ENCODE measurements around the gene CD19. TPM values are rescaled to one million over a fixed set of nuclear protein-coding genes. Genes with fewer than 3 reads are reported as not detected.
"Not testable (repeated sequence)": the region's sequence is repeated elsewhere in the genome, so short reads cannot be mapped to it uniquely, and the experiment has no call there.

CD19 gene
- total RNA-seq, 6 experiments from 2014 or later = not detected

DNA sequence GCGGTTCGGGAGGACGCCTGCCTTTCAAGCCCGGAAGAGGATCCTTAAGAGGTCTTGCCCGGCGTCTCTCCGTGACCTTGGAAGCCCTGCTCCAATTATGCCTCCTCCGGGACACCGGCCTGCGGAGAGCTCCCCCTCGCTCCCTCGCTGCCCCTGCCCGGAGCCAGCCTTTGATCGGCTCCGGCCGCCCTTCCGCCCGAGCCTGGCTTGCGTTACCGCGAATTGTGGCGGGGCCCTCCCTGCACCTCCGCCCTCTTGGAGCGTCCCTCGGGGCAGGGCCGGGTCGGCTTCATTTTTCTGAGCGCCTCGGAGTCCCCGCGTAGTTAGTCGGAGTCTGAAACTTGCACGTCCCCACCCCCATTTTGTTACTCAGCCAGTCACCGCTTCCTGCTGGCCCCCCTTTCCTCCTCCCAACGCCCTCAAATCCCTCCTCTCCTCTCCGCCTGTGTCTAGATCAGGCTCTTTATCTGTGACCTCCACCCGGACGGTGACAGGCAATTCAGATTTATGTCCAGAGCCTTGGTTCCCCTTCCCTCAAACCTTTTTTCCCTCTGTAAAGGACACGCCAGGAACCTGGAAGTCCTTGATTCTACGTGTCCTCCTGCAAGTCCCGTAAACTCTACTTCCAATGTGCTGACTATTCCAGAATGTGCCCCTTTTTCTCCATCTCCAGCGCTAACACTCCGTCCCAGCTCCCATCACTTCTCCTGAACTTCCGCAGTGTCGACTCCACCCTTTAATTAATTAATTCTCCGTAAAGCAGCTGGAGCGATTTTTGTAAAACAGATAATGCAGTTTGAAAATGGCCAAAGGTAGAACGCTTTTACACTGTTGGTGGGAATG lies 6.2 kb upstream of the CD19 start:
- H3K4me3 Mint-ChIP-seq = peak overlapping the region; percentile 94

DNA sequence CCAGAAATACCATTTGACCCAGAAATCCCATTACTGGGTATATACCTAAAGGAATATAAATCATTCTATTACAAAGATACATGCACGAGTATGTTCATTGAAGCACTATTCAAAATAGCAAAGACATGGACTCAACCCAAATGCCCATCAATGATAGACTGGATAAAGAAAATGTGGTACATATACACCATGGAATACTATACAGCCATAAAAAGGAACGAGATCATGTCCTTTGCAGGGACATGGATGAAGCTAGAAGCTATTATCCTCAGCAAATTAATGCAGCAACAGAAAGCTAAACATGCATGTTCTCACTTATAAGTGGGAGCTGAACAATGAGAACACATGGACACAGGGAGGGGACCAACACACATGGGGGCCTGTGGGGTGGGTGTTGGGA lies 5.5 kb upstream of the CD19 start:
- H3K4me3 Mint-ChIP-seq = peak overlapping the region; percentile 94
- not testable (repeated sequence) for DNase-seq; H3K27me3 Mint-ChIP-seq (ENCODE audit: insufficient read depth); H3K36me3 Mint-ChIP-seq (ENCODE audit: low read depth); H3K9me3 Mint-ChIP-seq
- peak overlapping the region; percentile 92 for H3K27ac Mint-ChIP-seq
- H3K4me1 Mint-ChIP-seq (ENCODE audit: low read depth) = peaks cover 11% of the 10 kb centered on the region; the same call in 1 of the 2 replicates

More for the DNA sequence above, 6.2 kb upstream of the CD19 start:
- Mint-ChIP-seq H3K27ac (peak overlapping the region; percentile 92), H3K36me3 (ENCODE audit: low read depth) (peaks cover 6% of the 10 kb centered on the region; the same call in 1 of the 2 replicates), H3K27me3 (ENCODE audit: insufficient read depth) (peaks cover 4% of the 10 kb centered on the region; the same call in 1 of the 2 replicates), H3K9me3 (no peaks in the 10 kb centered on the region), H3K4me1 (ENCODE audit: low read depth) (peaks cover 11% of the 10 kb centered on the region; the same call in 1 of the 2 replicates)
- TF ChIP-seq, protein P1, sequence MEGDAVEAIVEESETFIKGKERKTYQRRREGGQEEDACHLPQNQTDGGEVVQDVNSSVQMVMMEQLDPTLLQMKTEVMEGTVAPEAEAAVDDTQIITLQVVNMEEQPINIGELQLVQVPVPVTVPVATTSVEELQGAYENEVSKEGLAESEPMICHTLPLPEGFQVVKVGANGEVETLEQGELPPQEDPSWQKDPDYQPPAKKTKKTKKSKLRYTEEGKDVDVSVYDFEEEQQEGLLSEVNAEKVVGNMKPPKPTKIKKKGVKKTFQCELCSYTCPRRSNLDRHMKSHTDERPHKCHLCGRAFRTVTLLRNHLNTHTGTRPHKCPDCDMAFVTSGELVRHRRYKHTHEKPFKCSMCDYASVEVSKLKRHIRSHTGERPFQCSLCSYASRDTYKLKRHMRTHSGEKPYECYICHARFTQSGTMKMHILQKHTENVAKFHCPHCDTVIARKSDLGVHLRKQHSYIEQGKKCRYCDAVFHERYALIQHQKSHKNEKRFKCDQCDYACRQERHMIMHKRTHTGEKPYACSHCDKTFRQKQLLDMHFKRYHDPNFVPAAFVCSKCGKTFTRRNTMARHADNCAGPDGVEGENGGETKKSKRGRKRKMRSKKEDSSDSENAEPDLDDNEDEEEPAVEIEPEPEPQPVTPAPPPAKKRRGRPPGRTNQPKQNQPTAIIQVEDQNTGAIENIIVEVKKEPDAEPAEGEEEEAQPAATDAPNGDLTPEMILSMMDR (IDR thresholded peaks at IDR 0.05) = no peak
- DNase-seq = peak; percentile 70

DNA sequence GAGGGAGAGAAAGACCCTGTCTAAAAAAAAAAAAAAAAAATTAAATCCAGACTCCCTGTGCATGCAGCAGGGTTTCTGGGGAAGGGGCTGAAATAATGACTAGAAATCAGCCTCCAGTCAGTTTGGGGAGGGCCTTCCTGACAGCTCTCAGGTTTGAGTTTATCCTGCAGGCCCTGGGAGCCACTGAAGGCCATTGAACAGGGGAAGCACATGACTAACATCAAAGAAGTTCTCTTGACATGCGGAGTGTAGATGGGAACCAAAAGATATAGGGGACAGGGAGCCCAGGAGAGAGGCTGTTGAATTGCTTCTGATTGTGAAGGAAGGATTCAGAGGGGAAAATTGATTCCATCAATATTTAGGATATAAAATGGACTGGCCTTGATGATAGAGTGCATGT lies 4.0 kb upstream of the CD19 start:
- H3K9me3 Mint-ChIP-seq = no peaks in the 10 kb centered on the region
- no peak for DNase-seq
- peaks cover 6% of the 10 kb centered on the region; the same call in 1 of the 2 replicates for H3K27me3 Mint-ChIP-seq (ENCODE audit: insufficient read depth)
- TF ChIP-seq, protein P1 (IDR thresholded peaks at IDR 0.05) = no peak
- peaks cover 11% of the 10 kb centered on the region; the same call in 1 of the 2 replicates for H3K4me1 Mint-ChIP-seq (ENCODE audit: low read depth)
- H3K36me3 Mint-ChIP-seq (ENCODE audit: low read depth) = no peaks in the 10 kb centered on the region
- no peak overlapping the region for H3K27ac Mint-ChIP-seq
- H3K4me3 Mint-ChIP-seq = no peak overlapping the region

DNA sequence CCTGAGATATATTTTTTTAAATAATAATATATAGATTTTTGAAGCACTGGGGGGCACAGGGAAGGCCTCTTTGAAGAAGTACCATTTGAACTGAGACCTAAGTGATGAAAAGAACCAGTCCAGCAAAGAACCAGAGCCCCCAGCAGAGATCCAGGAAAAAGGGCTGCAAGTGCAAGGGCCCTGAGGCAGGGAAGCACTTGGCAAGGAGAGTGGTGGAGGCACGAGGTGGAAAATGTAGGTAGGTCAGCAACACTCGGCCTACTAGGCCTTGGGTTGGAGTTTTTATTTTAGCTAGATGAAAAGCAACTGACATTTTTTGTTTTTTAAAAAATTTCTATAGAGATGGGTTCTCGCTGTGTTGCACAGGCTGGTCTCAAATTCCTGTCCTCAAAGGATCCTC lies 1.6 kb upstream of the CD19 start:
- no peak for DNase-seq
- no peak overlapping the region for H3K4me3 Mint-ChIP-seq
- H3K27me3 Mint-ChIP-seq (ENCODE audit: insufficient read depth) = peaks cover 11% of the 10 kb centered on the region
- no peak overlapping the region for H3K27ac Mint-ChIP-seq
- no peaks in the 10 kb centered on the region for H3K9me3 Mint-ChIP-seq
- TF ChIP-seq, protein P1 (IDR thresholded peaks at IDR 0.05) = no peak
- H3K36me3 Mint-ChIP-seq (ENCODE audit: low read depth) = 0 out of 2 replicates have a peak, but pooled peaks cover 3% of the 10 kb centered on the region
- H3K4me1 Mint-ChIP-seq (ENCODE audit: low read depth) = peaks cover 5% of the 10 kb centered on the region; the same call in 1 of the 2 replicates

DNA sequence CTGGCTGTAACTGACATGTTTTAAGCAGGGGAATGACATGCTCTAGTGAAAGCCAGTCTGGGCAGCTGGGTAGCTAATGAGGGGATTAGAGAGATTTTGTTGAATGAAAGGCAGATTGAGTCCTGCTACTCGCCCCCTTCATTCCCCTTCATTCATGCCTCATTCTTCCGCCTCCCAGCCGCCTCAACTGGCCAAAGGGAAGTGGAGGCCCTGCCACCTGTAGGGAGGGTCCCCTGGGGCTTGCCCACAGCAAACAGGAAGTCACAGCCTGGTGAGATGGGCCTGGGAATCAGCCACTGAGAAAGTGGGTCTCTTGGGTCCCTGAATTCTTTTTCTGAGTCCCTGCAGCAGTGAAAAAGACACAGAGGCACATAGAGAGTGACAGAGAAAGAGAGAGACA lies 1.1 kb upstream of the CD19 start:
- H3K27me3 Mint-ChIP-seq (ENCODE audit: insufficient read depth) = peaks cover 10% of the 10 kb centered on the region

More for the DNA sequence above, 1.1 kb upstream of the CD19 start:
- Mint-ChIP-seq H3K9me3 (no peaks in the 10 kb centered on the region), H3K4me1 (ENCODE audit: low read depth) (peaks cover 5% of the 10 kb centered on the region; the same call in 1 of the 2 replicates), H3K27ac (no peak overlapping the region), H3K36me3 (ENCODE audit: low read depth) (0 out of 2 replicates have a peak, but pooled peaks cover 3% of the 10 kb centered on the region), H3K4me3 (no peak overlapping the region)
- TF ChIP-seq, protein P1 (IDR thresholded peaks at IDR 0.05) = no peak
- no peak for DNase-seq
